D721Med (cell line): Measurements from ENCODE around the gene VEPH1.

Source experiments
- DNase-seq: peaks from one replicate; pipeline ENCODE4 v3.0.0; 2011; ENCODE audit warnings: low spot score; ENCODE audit not compliant: insufficient read length
- FAIRE-seq: peaks from 2 replicates; lab custom pipeline; 2011; peaks lifted over from hg19 to GRCh38; lab: Jason Lieb, UNC
- CTCF ChIP-seq: IDR thresholded peaks from 2 replicates; pipeline ENCODE4 v1.5.1; 2012; ENCODE audit warnings: mild to moderate bottlenecking, control low read depth; ENCODE audit not compliant: insufficient read depth; ENCODE audit errors: missing control alignments

The VEPH1 gene

GRCh38 chr3:157241599-157241998 is 261.6 kb downstream of the VEPH1 start:
- no peak for TF ChIP-seq CTCF
- DNase-seq (no peak), FAIRE-seq (no peak)

GRCh38 chr3:157240408-157240807 is 262.8 kb downstream of the VEPH1 start:
- TF ChIP-seq CTCF = no peak
- DNase-seq (no peak), FAIRE-seq (peak; percentile 11)

GRCh38 chr3:157239082-157239704 is 264.0 kb downstream of the VEPH1 start:
- TF ChIP-seq CTCF = peak; percentile 79
- FAIRE-seq (no peak), DNase-seq (peak; percentile 18)

GRCh38 chr3:157238457-157238856 is 264.8 kb downstream of the VEPH1 start:
- FAIRE-seq (no peak), DNase-seq (no peak)
- no peak for TF ChIP-seq CTCF

GRCh38 chr3:157237886-157238285 is 265.3 kb downstream of the VEPH1 start:
- DNase-seq (no peak), FAIRE-seq (no peak)
- no peak for TF ChIP-seq CTCF

GRCh38 chr3:157235291-157235690 is 267.9 kb downstream of the VEPH1 start:
- TF ChIP-seq CTCF = no peak
- DNase-seq (no peak), FAIRE-seq (no peak)

- DNase-seq (no peak), FAIRE-seq (no peak)
- TF ChIP-seq CTCF = no peak
Observed at GRCh38 chr3:157233923-157234322, 269.3 kb downstream of the VEPH1 start.
